Measurements from ENCODE around the gene IGF2BP1. TPM values are rescaled to one million over a fixed set of nuclear protein-coding genes. Genes with fewer than 3 reads are reported as not detected.

Gene IGF2BP1
- polyA plus RNA-seq, 1 of the 3 experiments (the other 2 are of a cell fraction): 0.05 TPM

DNA sequence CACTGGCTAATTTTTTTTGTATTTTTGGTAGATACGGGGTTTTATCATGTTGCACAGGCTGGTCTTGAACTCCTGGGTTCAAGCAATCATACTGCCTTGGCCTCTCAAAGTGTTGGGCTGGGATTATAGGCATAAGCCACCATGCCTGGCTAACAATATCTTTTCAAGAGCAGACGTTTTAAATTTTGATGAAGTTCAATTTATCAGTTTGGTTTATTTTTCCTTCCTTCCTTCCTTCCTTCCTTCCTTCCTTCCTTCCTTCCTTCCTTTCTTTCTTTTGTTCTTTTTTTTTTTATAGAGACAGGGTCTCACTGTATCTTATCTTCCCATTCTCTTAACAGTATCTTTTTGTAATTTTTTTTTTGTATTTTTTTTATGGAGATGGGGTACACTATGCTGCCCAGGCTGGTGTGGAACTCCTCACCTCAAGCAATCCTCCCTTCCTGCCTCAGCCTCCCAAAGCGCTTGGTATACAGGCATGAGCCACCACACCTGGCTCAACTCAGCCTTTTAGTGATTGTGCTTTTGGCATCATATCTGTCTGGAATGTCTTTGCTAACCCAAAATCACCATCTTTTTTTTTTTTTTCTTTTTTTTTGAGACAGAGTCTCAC lies 15.2 kb upstream of the IGF2BP1 start:
- Histone ChIP-seq H2AFZ (ENCODE audit: low read depth) (no peak overlapping the region), H4K20me1 (ENCODE audit: insufficient read depth) (no peaks in the 10 kb centered on the region), H3K4me2 (no peak overlapping the region), H3K4me1 (ENCODE audit: control insufficient read depth in 1 of 2, insufficient read depth in 2 of 2, low read depth in 1 of 2, low read length in 1 of 2) (no peaks in the 10 kb centered on the region), H3F3A (replicated peaks; ENCODE audit: insufficient read depth) (peaks cover 7% of the 10 kb centered on the region), H3K9ac (no peak overlapping the region), H3K27me3 (ENCODE audit: insufficient read depth) (peaks cover 96% of the 10 kb centered on the region), H3K36me3 (replicated peaks in 1 of 2; ENCODE audit: control insufficient read depth in 1 of 2, insufficient read depth in 2 of 2, low read length in 1 of 2) (no peaks in the 10 kb centered on the region), H3K4me3 (ENCODE audit: low read depth in 2 of 2, low read length in 1 of 2) (no peak overlapping the region), H3K9me3 (peaks cover 7% of the 10 kb centered on the region; the same call in 1 of the 2 replicates), H3K9me2 (no peaks in the 10 kb centered on the region), H3K79me2 (ENCODE audit: insufficient read depth) (no peaks in the 10 kb centered on the region), H3K27ac (ENCODE audit: low read depth in 2 of 2, low read length in 1 of 2) (no peak overlapping the region)
- no peak for TF ChIP-seq GABPA (IDR thresholded peaks at IDR 0.05; ENCODE audit: low read depth)
- no peak for TF ChIP-seq USF2 (IDR thresholded peaks at IDR 0.05; ENCODE audit: borderline replicate concordance, low read depth, low read length)
- TF ChIP-seq, protein P1, sequence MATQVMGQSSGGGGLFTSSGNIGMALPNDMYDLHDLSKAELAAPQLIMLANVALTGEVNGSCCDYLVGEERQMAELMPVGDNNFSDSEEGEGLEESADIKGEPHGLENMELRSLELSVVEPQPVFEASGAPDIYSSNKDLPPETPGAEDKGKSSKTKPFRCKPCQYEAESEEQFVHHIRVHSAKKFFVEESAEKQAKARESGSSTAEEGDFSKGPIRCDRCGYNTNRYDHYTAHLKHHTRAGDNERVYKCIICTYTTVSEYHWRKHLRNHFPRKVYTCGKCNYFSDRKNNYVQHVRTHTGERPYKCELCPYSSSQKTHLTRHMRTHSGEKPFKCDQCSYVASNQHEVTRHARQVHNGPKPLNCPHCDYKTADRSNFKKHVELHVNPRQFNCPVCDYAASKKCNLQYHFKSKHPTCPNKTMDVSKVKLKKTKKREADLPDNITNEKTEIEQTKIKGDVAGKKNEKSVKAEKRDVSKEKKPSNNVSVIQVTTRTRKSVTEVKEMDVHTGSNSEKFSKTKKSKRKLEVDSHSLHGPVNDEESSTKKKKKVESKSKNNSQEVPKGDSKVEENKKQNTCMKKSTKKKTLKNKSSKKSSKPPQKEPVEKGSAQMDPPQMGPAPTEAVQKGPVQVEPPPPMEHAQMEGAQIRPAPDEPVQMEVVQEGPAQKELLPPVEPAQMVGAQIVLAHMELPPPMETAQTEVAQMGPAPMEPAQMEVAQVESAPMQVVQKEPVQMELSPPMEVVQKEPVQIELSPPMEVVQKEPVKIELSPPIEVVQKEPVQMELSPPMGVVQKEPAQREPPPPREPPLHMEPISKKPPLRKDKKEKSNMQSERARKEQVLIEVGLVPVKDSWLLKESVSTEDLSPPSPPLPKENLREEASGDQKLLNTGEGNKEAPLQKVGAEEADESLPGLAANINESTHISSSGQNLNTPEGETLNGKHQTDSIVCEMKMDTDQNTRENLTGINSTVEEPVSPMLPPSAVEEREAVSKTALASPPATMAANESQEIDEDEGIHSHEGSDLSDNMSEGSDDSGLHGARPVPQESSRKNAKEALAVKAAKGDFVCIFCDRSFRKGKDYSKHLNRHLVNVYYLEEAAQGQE (IDR thresholded peaks at IDR 0.05; ENCODE audit: low read depth, low read length): no peak
- no peak for TF ChIP-seq YY1 (IDR thresholded peaks at IDR 0.05; ENCODE audit: low read depth)
- TF ChIP-seq, protein P2, sequence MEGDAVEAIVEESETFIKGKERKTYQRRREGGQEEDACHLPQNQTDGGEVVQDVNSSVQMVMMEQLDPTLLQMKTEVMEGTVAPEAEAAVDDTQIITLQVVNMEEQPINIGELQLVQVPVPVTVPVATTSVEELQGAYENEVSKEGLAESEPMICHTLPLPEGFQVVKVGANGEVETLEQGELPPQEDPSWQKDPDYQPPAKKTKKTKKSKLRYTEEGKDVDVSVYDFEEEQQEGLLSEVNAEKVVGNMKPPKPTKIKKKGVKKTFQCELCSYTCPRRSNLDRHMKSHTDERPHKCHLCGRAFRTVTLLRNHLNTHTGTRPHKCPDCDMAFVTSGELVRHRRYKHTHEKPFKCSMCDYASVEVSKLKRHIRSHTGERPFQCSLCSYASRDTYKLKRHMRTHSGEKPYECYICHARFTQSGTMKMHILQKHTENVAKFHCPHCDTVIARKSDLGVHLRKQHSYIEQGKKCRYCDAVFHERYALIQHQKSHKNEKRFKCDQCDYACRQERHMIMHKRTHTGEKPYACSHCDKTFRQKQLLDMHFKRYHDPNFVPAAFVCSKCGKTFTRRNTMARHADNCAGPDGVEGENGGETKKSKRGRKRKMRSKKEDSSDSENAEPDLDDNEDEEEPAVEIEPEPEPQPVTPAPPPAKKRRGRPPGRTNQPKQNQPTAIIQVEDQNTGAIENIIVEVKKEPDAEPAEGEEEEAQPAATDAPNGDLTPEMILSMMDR (IDR thresholded peaks at IDR 0.05): no peak
- TF ChIP-seq ZBTB33 (IDR thresholded peaks at IDR 0.05; ENCODE audit: borderline replicate concordance, low read depth): no peak
- TF ChIP-seq, protein P3, sequence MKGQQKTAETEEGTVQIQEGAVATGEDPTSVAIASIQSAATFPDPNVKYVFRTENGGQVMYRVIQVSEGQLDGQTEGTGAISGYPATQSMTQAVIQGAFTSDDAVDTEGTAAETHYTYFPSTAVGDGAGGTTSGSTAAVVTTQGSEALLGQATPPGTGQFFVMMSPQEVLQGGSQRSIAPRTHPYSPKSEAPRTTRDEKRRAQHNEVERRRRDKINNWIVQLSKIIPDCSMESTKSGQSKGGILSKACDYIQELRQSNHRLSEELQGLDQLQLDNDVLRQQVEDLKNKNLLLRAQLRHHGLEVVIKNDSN (IDR thresholded peaks at IDR 0.05; ENCODE audit: borderline replicate concordance, low read depth): no peak
- no peak for TF ChIP-seq NFIC (IDR thresholded peaks at IDR 0.05; ENCODE audit: borderline replicate concordance)
- TF ChIP-seq MXI1 (IDR thresholded peaks at IDR 0.05; ENCODE audit: low read depth, low read length): no peak
- no peak for TF ChIP-seq NRF1 (IDR thresholded peaks at IDR 0.05; ENCODE audit: low read depth, low read length)
- TF ChIP-seq MEF2A (IDR thresholded peaks at IDR 0.05; ENCODE audit: borderline replicate concordance, low read depth): no peak
- WGBS (ENCODE audit: low lambda C conversion rate): 51% methylated on average over 3 of the region's 3 CpGs
- ChIA-PET POLR2A (no interaction called here), CTCF (no interaction called here)
- no peak for DNase-seq

Measured in SK-N-SH (cell line).